SK-N-SH treated with all-trans-retinoic acid at 6 μM for 48 hours (cell line): ENCODE measurements around the gene QPCT.

Experiments
- BACH2 ChIP-seq: fragments of 250-450 bp; sonication (Bioruptor Pico); IDR thresholded peaks from 2 replicates; pipeline ENCODE4 v1.9.0; 2021; ENCODE audit warnings: mild to moderate bottlenecking, borderline replicate concordance
- CREB5 ChIP-seq: fragments of 250-450 bp; sonication (Bioruptor Pico); IDR thresholded peaks from 2 replicates; pipeline ENCODE4 v1.5.1; 2020; ENCODE audit warnings: low read depth, mild to moderate bottlenecking, moderate library complexity
- CSDC2 ChIP-seq: fragments of 250-450 bp; sonication (Bioruptor Pico); IDR thresholded peaks from 2 replicates; pipeline ENCODE4 v1.5.0; 2020; ENCODE audit warnings: mild to moderate bottlenecking, moderate library complexity
- CSRNP3 ChIP-seq: fragments of 250-450 bp; sonication (Bioruptor Pico); IDR thresholded peaks from 2 replicates; pipeline ENCODE4 v1.5.1; 2021; ENCODE audit warnings: mild to moderate bottlenecking, moderate library complexity
- ESRRG ChIP-seq: fragments of 250-450 bp; sonication (Bioruptor Pico); IDR thresholded peaks from 2 replicates; pipeline ENCODE4 v1.6.1; 2021; ENCODE audit warnings: mild to moderate bottlenecking
- PATZ1 ChIP-seq: fragments of 250-450 bp; sonication (Bioruptor Pico); IDR thresholded peaks from 2 replicates; pipeline ENCODE4 v1.8.0; 2020; ENCODE audit warnings: mild to moderate bottlenecking, moderate library complexity, borderline replicate concordance
- POU6F1 ChIP-seq: fragments of 250-450 bp; sonication (Bioruptor Pico); IDR thresholded peaks from 2 replicates; pipeline ENCODE4 v1.8.0; 2021; ENCODE audit warnings: low read depth, mild to moderate bottlenecking, moderate library complexity, borderline replicate concordance
- RARB ChIP-seq: fragments of 250-450 bp; sonication (Bioruptor Pico); IDR thresholded peaks from 2 replicates; pipeline ENCODE4 v1.8.0; 2021; ENCODE audit warnings: mild to moderate bottlenecking, moderate library complexity
- TCF4 ChIP-seq: fragments of 250-450 bp; sonication (Bioruptor Pico); IDR thresholded peaks from 2 replicates; pipeline ENCODE4 v1.8.0; 2021; ENCODE audit warnings: mild to moderate bottlenecking, moderate library complexity, borderline replicate concordance
- ZFP3 ChIP-seq: fragments of 250-450 bp; sonication (Bioruptor Pico); IDR thresholded peaks from 2 replicates; pipeline ENCODE4 v1.5.0; 2020; ENCODE audit warnings: mild to moderate bottlenecking, moderate library complexity
- ZFP30 ChIP-seq: fragments of 450-650 bp; formaldehyde crosslinking; IDR thresholded peaks from 2 replicates; pipeline ENCODE4 v1.5.0; 2022; ENCODE audit warnings: mild to moderate bottlenecking, moderate library complexity
- ZNF565 ChIP-seq: fragments of 450-650 bp; formaldehyde crosslinking; conservative IDR thresholded peaks from 2 replicates; pipeline ENCODE4 v1.5.0; 2020; ENCODE audit warnings: low read depth, mild to moderate bottlenecking, moderate library complexity

GRCh38 chr2:37354531-37354930 lies 10.1 kb downstream of the QPCT start:
- no peak for TF ChIP-seq ZFP30 (CRISPR knock-in tag)
- TF ChIP-seq CSRNP3 = no peak
- TF ChIP-seq ZFP3 (CRISPR knock-in tag) = no peak
- TF ChIP-seq POU6F1 (CRISPR knock-in tag) = no peak
- no peak for TF ChIP-seq CREB5 (CRISPR knock-in tag)
- TF ChIP-seq ZNF565 (CRISPR knock-in tag) = no peak
- TF ChIP-seq CSDC2 = no peak
- TF ChIP-seq ESRRG = no peak
- no peak for TF ChIP-seq TCF4 (CRISPR knock-in tag)
- TF ChIP-seq PATZ1 (CRISPR knock-in tag) = no peak
- no peak for TF ChIP-seq BACH2
- TF ChIP-seq RARB (CRISPR knock-in tag) = no peak
